Measurements from ENCODE around the gene CCDC7.

CCDC7 gene

GRCh38 chr10:32618482-32618881 lies 172.5 kb downstream of the CCDC7 start:
- no peaks in the 10 kb centered on the region for H3K36me3 ChIP-seq (ENCODE audit: control insufficient read depth in 1 of 2, insufficient read depth in 2 of 2, low read depth in 1 of 2, low read length in 2 of 2)
- H2BK120ac ChIP-seq (ENCODE audit: low read depth, low read length): no peak overlapping the region
- no peak overlapping the region for H3K4me2 ChIP-seq (ENCODE audit: low read length, poor library complexity, severe bottlenecking)
- no peak overlapping the region for H4K8ac ChIP-seq (ENCODE audit: low read length)
- H2AK5ac ChIP-seq (ENCODE audit: low read length, severe bottlenecking): no peak overlapping the region
- no peaks in the 10 kb centered on the region for H3K27me3 ChIP-seq (ENCODE audit: control insufficient read depth in 1 of 2, insufficient read depth in 1 of 2, low read length in 2 of 2)
- no peak overlapping the region for H3K18ac ChIP-seq (ENCODE audit: low read depth in 1 of 2, low read length in 2 of 2)
- DNase-seq: no peak
- no peak overlapping the region for H2BK12ac ChIP-seq (ENCODE audit: low read length in 2 of 2)
- H2AFZ ChIP-seq (ENCODE audit: low read depth, low read length): no peak overlapping the region
- H3K4ac ChIP-seq (ENCODE audit: low read depth in 1 of 2, low read length in 2 of 2): no peak overlapping the region
- no peaks in the 10 kb centered on the region for H3K79me1 ChIP-seq (replicated peaks; ENCODE audit: low read length, poor library complexity, severe bottlenecking)
- H2BK5ac ChIP-seq (ENCODE audit: low read depth, low read length, poor library complexity, severe bottlenecking): no peak overlapping the region
- H3K9me3 ChIP-seq (ENCODE audit: control insufficient read depth, low read length): peaks cover 12% of the 10 kb centered on the region
- no peak overlapping the region for H3K27ac ChIP-seq (ENCODE audit: low read length, poor library complexity, severe bottlenecking)
- no peak overlapping the region for H3K9ac ChIP-seq (ENCODE audit: low read length)
- H2BK15ac ChIP-seq (ENCODE audit: low read depth, poor library complexity, severe bottlenecking): no peak overlapping the region
- no peaks in the 10 kb centered on the region for H3K4me1 ChIP-seq (ENCODE audit: control insufficient read depth, insufficient read depth, low read depth, low read length)
- no peak overlapping the region for H4K91ac ChIP-seq (ENCODE audit: low read length)
- H3K23ac ChIP-seq (ENCODE audit: low read length in 2 of 2): no peak overlapping the region
- H3K14ac ChIP-seq (ENCODE audit: low read length in 2 of 2): no peak overlapping the region
- H3K4me3 ChIP-seq (ENCODE audit: insufficient read depth in 1 of 2, low read depth in 1 of 2, low read length in 2 of 2): no peak overlapping the region

GRCh38 chr10:32621969-32622368 lies 176.0 kb downstream of the CCDC7 start:
- Histone ChIP-seq H3K4me2 (ENCODE audit: low read length, poor library complexity, severe bottlenecking) (no peak overlapping the region), H3K36me3 (ENCODE audit: control insufficient read depth in 1 of 2, insufficient read depth in 2 of 2, low read depth in 1 of 2, low read length in 2 of 2) (peaks cover 3 to 11% of the 10 kb centered on the region in 2 experiments), H3K14ac (ENCODE audit: low read length in 2 of 2) (no peak overlapping the region), H3K79me1 (replicated peaks; ENCODE audit: low read length, poor library complexity, severe bottlenecking) (no peaks in the 10 kb centered on the region), H3K23ac (ENCODE audit: low read length in 2 of 2) (no peak overlapping the region), H2BK12ac (ENCODE audit: low read length in 2 of 2) (no peak overlapping the region), H3K27me3 (ENCODE audit: control insufficient read depth in 1 of 2, insufficient read depth in 1 of 2, low read length in 2 of 2) (no peaks in the 10 kb centered on the region), H2BK5ac (ENCODE audit: low read depth, low read length, poor library complexity, severe bottlenecking) (no peak overlapping the region), H3K18ac (ENCODE audit: low read depth in 1 of 2, low read length in 2 of 2) (no peak overlapping the region), H3K9ac (ENCODE audit: low read length) (no peak overlapping the region), H3K27ac (ENCODE audit: low read length, poor library complexity, severe bottlenecking) (no peak overlapping the region), H3K9me3 (ENCODE audit: control insufficient read depth, low read length) (peaks cover 19% of the 10 kb centered on the region), H3K4me3 (ENCODE audit: insufficient read depth in 1 of 2, low read depth in 1 of 2, low read length in 2 of 2) (no peak overlapping the region), H3K4me1 (ENCODE audit: control insufficient read depth, insufficient read depth, low read depth, low read length) (no peaks in the 10 kb centered on the region), H2AK5ac (ENCODE audit: low read length, severe bottlenecking) (no peak overlapping the region), H2BK15ac (ENCODE audit: low read depth, poor library complexity, severe bottlenecking) (no peak overlapping the region), H4K8ac (ENCODE audit: low read length) (no peak overlapping the region), H4K91ac (ENCODE audit: low read length) (no peak overlapping the region), H2AFZ (ENCODE audit: low read depth, low read length) (no peak overlapping the region), H2BK120ac (ENCODE audit: low read depth, low read length) (no peak overlapping the region), H3K4ac (ENCODE audit: low read depth in 1 of 2, low read length in 2 of 2) (no peak overlapping the region)
- DNase-seq: no peak
- WGBS: 60% methylated on average over 1 of the region's 1 CpG

GRCh38 chr10:32622409-32622808 lies 176.5 kb downstream of the CCDC7 start:
- peaks cover 3 to 11% of the 10 kb centered on the region in 2 experiments for H3K36me3 ChIP-seq (ENCODE audit: control insufficient read depth in 1 of 2, insufficient read depth in 2 of 2, low read depth in 1 of 2, low read length in 2 of 2)
- H2BK5ac ChIP-seq (ENCODE audit: low read depth, low read length, poor library complexity, severe bottlenecking): no peak overlapping the region
- no peak overlapping the region for H2AK5ac ChIP-seq (ENCODE audit: low read length, severe bottlenecking)
- H2BK120ac ChIP-seq (ENCODE audit: low read depth, low read length): no peak overlapping the region
- H4K8ac ChIP-seq (ENCODE audit: low read length): no peak overlapping the region
- DNase-seq: no peak
- H4K91ac ChIP-seq (ENCODE audit: low read length): no peak overlapping the region
- H3K4me2 ChIP-seq (ENCODE audit: low read length, poor library complexity, severe bottlenecking): no peak overlapping the region
- no peak overlapping the region for H2AFZ ChIP-seq (ENCODE audit: low read depth, low read length)
- H3K18ac ChIP-seq (ENCODE audit: low read depth in 1 of 2, low read length in 2 of 2): no peak overlapping the region
- H3K27ac ChIP-seq (ENCODE audit: low read length, poor library complexity, severe bottlenecking): no peak overlapping the region
- H2BK12ac ChIP-seq (ENCODE audit: low read length in 2 of 2): no peak overlapping the region
- no peak overlapping the region for H3K4ac ChIP-seq (ENCODE audit: low read depth in 1 of 2, low read length in 2 of 2)
- 65% methylated on average over 2 of the region's 2 CpGs for WGBS
- no peaks in the 10 kb centered on the region for H3K79me1 ChIP-seq (replicated peaks; ENCODE audit: low read length, poor library complexity, severe bottlenecking)
- no peak overlapping the region for H3K23ac ChIP-seq (ENCODE audit: low read length in 2 of 2)
- peaks cover 19% of the 10 kb centered on the region for H3K9me3 ChIP-seq (ENCODE audit: control insufficient read depth, low read length)
- H3K9ac ChIP-seq (ENCODE audit: low read length): no peak overlapping the region
- no peaks in the 10 kb centered on the region for H3K27me3 ChIP-seq (ENCODE audit: control insufficient read depth in 1 of 2, insufficient read depth in 1 of 2, low read length in 2 of 2)
- no peaks in the 10 kb centered on the region for H3K4me1 ChIP-seq (ENCODE audit: control insufficient read depth, insufficient read depth, low read depth, low read length)
- H2BK15ac ChIP-seq (ENCODE audit: low read depth, poor library complexity, severe bottlenecking): no peak overlapping the region
- H3K4me3 ChIP-seq (ENCODE audit: insufficient read depth in 1 of 2, low read depth in 1 of 2, low read length in 2 of 2): no peak overlapping the region
- no peak overlapping the region for H3K14ac ChIP-seq (ENCODE audit: low read length in 2 of 2)

GRCh38 chr10:32627183-32627582 lies 181.2 kb downstream of the CCDC7 start:
- Histone ChIP-seq H3K18ac (ENCODE audit: low read depth in 1 of 2, low read length in 2 of 2) (no peak overlapping the region), H3K4ac (ENCODE audit: low read depth in 1 of 2, low read length in 2 of 2) (no peak overlapping the region), H3K27me3 (ENCODE audit: control insufficient read depth in 1 of 2, insufficient read depth in 1 of 2, low read length in 2 of 2) (no peaks in the 10 kb centered on the region), H4K8ac (ENCODE audit: low read length) (no peak overlapping the region), H3K36me3 (ENCODE audit: control insufficient read depth in 1 of 2, insufficient read depth in 2 of 2, low read depth in 1 of 2, low read length in 2 of 2) (peaks cover 3 to 11% of the 10 kb centered on the region in 2 experiments), H3K27ac (ENCODE audit: low read length, poor library complexity, severe bottlenecking) (no peak overlapping the region), H2BK5ac (ENCODE audit: low read depth, low read length, poor library complexity, severe bottlenecking) (no peak overlapping the region), H2AK5ac (ENCODE audit: low read length, severe bottlenecking) (no peak overlapping the region), H4K91ac (ENCODE audit: low read length) (no peak overlapping the region), H3K4me1 (ENCODE audit: control insufficient read depth, insufficient read depth, low read depth, low read length) (no peaks in the 10 kb centered on the region), H3K9me3 (ENCODE audit: control insufficient read depth, low read length) (peaks cover 14% of the 10 kb centered on the region), H2BK120ac (ENCODE audit: low read depth, low read length) (no peak overlapping the region), H2BK12ac (ENCODE audit: low read length in 2 of 2) (no peak overlapping the region), H2BK15ac (ENCODE audit: low read depth, poor library complexity, severe bottlenecking) (no peak overlapping the region), H3K4me3 (ENCODE audit: insufficient read depth in 1 of 2, low read depth in 1 of 2, low read length in 2 of 2) (no peak overlapping the region), H3K23ac (ENCODE audit: low read length in 2 of 2) (no peak overlapping the region), H3K9ac (ENCODE audit: low read length) (no peak overlapping the region), H3K4me2 (ENCODE audit: low read length, poor library complexity, severe bottlenecking) (no peak overlapping the region), H3K79me1 (replicated peaks; ENCODE audit: low read length, poor library complexity, severe bottlenecking) (no peaks in the 10 kb centered on the region), H2AFZ (ENCODE audit: low read depth, low read length) (no peak overlapping the region), H3K14ac (ENCODE audit: low read length in 2 of 2) (no peak overlapping the region)
- no CpG with 5 or more reads among the region's 1 CpG for WGBS
- no peak for DNase-seq

All from mesenchymal stem cell (in vitro differentiated cells and primary cell).